NCI-H2196 treated with DMSO at 0.1 percent for 48 hours (cell line): ENCODE measurements around the gene TENM3.
"Not testable (repeated sequence)": the region's sequence is repeated elsewhere in the genome, so short reads cannot be mapped to it uniquely, and the experiment has no call there.

Experiments used
- DNase-seq: peaks from one replicate; lab custom pipeline; 2025; ENCODE audit not compliant: unreplicated experiment; lab: John Stamatoyannopoulos, UW

Gene TENM3

DNA sequence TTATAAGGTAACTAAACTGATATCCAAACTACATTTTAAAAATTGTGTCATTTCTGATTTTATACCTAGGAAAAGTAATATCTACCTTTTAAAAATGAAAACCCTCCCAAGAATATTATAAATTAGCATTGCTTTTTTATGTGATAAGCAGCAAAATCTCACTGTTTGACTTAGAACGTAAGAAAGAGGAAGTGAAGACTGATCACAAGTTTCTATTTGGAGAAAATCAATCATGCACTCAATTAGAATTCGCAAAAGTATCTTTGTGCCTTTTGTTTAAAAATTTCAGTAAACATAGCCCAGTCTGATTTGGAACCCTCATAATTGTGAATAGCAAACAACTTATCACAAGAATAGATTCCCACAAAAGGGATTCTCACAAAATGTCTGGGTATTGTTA lies 142.7 kb downstream of the TENM3 start:
- no peak for DNase-seq

DNA sequence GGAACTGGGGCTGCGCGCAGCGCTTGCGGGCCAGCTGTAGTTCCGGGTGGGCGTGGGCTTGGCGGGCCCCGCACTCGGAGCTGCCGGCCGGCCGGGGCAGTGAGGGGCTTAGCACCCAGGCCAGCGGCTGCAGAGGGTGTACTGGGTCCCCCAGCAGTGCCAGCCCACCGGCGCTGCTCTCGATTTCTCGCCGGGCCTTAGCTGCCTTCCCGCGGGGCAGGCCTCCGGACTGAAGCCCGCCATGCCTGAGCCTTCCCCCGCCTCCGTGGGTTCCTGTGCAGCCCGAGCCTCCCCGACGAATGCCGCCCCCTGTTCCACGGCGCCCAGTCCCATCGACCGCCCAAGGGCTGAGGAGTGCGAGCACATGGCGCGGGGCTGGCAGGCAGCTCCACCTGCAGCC lies 143.4 kb downstream of the TENM3 start:
- DNase-seq: not testable (repeated sequence)

DNA sequence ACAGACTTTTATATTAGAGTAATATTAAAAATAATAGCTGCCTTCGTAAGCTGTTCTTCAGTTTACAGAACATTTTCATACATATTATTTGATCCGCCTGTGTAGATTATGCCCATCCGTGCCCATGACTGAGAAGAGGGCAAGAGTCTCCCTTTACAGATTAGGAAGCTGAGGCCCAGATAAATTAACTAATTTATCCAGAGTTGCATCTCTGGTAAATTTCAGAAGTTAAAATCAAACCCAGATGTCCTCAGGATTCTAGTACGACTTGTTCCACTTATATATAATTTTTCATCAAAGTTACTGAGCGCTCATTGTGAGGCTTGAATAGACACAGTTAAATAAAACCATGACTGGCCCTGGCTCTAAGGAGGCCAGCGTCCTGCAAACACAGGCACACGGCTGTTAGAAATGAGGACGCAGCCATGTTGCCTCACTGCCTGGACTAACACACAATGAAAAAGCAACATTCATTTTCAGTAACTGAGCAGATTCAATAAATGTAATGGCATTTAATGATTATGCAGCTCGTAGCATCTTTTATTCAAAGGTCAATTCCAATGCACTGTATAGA lies 148.0 kb downstream of the TENM3 start:
- no peak for DNase-seq

DNA sequence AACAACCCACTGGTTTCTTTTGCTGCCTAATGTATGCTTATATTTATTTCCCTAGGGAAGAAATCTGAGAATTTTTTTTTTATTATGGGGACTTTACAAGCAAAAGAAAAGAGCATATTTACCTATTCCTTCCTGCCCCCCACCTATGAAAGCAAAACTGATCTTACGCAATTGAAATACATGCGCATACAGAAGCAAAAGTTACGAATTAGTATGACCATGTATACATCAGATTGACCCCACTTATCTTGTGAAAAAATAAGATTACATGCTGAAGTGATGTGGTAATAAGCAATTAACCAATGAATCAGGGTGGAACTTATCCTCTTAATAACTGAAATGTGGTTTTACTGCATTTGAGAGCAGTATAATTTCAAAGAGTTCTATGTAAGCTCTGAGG lies 151.0 kb downstream of the TENM3 start:
- DNase-seq: no peak

DNA sequence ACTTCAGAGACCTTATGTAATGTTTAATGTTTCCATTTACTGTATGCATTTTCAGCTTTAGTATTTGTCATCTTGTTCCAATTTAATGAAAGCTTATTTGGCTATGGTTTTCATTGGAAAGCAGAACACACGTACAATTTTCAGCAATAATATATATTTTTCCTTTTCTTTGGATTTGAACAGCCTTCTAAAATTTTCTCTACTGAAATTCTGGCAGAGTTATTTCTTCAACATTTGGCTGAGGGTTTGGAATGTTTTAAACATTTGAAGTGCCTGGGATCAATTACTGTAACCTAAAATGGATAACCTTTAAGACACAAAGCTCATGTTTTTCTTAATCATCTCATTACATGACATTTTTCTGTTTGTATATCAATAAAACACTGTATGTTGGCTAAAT lies 156.9 kb downstream of the TENM3 start:
- DNase-seq: no peak

DNA sequence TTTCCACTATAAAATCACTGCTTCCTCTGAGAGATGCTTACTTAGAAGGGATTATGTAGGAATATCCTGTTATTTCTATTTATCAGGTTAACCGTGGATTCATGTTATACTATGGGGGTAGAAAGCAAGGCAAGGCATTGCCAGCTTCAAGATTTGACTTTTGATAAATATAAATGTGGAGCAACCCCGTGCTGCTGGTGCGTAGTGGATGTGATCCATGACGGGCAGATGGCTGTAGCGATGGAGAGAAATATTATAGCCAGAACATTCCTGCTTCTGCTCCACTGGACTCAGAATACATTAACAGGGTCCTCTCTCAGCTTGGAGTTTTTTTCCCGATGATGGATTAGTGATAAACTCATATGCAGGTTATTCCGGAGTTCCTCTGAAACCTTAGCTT lies 157.6 kb downstream of the TENM3 start:
- no peak for DNase-seq

DNA sequence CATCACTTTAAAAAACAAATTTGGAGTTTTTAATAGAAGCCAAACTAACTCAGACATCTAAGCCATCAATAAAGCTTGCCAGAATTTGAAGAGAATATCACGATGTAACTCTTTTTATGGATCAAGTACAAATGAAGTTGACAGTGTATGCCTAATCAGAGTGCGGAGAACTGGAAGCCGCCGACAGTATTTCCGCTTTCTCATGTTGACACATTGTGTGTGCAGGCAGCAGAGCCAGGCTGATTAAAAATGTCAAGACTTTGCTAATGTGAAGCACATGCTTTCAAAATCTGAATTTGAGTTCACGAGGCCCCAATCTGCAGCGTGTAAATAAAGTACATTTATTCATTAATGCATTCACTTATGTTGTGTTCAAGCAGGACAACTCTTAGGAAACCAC lies 161.2 kb downstream of the TENM3 start:
- DNase-seq: no peak

DNA sequence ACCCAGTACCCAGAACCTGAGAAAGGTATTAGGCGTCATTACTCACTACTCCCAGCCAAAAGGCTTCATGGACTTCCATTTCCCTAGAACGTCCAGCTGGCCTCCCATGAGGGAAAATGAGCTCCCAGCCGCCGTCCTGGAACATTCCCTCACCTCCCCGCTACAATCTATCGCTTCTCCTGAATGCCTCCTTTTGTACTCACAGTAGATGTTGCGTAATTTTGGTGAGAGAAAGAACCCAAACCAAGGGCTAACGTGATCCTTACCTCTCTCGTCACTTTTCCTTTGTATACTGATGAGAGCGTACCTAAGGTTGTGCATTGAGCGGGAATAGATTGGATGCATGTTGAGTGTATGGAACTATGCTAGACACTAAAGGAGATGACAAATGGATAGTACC lies 161.9 kb downstream of the TENM3 start:
- no peak for DNase-seq

DNA sequence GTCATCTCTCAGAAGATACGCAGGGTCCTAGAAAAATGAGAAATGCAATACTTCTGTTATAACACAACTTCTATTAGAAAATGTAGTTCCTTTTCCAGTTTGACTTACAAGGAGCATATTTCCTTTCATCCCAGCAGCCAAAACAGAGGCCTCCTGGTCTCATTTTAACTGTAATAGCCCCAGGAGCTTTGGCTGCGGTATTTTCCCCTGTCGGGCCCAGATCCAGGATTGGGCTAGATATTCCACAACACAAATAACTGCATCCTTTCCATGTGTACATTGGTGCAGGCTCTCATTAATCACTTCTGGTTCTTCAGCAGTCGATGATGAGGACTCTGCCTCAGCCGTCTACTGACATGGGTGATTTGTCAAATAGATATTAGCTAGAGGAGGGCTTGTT lies 166.1 kb downstream of the TENM3 start:
- DNase-seq: no peak

DNA sequence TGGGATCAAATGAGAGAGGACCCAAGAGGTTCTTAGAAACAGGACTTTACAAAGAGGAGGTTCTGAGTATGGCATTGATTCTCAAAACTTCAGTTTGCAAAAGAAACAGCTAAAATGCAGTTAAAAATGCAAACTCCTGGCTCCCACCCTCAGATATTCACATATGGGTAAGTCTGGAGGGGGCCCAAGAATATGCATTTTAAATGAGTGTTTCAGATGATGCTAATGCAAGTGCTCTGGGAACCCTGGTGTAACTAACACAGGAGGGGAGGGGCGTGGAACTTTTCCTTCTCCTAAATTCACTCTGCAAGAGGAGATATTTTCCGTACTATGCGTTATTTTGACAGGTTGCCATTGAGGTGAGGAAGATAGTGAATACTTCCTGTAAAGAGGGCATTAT lies 168.2 kb downstream of the TENM3 start:
- no peak for DNase-seq

DNA sequence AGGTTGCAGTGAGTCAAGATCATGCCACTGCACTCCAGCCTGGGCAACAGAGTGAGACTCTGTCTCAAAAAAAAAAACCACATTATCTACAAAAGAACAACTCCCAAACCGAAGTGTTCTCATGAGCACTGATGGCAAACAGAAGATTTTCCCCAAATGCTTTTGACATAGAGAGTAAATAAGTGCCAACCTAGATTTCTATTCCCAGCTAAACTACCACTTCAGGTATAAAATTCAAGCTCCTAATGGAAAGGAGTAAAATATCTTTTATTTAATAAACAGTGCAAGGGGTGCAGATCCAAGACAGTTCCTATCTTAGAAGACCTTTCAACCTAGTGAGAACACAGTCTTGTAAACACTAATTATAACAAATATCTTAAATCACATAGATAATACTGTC lies 170.3 kb downstream of the TENM3 start:
- no peak for DNase-seq

DNA sequence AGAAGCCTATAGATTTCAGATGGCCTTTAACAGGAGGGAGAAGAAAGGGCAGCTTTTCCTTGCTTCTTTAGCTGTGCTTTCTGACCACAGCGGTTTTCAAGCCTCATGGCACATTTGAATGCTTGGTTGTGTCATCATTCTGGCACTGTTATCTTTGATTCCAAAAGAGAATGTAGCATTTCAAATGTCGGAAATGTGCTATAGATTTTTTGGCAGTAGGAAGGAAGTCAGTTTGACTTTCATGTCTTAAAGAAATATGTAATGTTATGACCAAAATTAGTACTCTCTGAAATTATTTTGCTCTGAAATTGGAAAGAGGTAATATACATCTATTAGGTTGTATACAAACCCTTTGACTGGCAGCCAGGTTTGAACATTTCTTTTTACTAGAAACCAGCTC lies 171.9 kb downstream of the TENM3 start:
- DNase-seq: no peak

DNA sequence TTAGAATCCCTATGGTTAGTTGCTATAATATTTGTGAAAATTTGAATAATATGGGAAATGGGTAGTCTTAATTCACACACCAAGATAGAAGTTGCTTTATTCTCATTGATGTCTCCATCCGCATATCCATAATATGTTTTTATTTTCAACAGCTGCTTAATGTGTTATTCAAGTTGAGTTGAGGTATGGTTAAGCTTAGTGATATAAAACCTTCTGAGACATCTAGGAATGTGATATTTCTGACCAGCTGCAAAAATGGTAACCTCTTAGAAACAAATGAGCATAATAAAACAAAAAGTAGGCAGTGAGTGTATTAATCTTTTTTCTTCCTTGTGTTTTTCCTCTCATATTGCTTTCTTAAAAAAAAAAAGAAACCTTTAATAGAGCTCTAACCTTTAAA lies 172.9 kb downstream of the TENM3 start:
- no peak for DNase-seq

DNA sequence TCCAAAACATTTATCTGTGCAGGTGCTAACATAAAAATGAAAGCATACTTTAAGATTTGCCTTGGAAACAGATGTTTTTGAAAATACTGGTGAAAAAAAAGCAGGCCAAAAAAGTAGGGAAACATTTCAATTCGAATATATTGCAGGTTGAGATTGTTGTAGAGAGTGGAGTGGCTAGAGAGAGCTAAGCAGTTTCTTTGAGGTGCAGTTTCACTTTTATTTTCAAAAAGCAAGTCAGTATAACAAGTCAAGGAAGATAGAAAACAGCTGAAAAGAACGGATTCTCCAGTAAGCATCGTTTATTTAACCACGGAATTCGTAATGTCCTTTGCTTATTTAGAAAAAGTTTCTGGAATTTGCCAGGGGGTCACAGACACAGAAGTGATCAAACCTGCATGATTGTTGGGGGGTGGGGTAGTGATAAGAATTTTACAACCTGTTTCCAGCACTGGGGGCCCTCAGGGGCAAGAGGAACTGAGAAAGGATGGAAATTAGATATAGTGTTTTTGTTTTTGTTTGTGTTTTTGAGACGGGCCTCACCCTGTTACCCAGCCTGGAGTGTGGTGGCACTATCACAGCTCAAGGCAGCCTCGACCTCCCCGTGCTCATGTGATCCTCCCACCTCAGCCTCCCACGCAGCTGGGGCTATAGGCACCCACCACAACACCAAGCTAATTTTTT lies 175.0 kb downstream of the TENM3 start:
- no peak for DNase-seq

DNA sequence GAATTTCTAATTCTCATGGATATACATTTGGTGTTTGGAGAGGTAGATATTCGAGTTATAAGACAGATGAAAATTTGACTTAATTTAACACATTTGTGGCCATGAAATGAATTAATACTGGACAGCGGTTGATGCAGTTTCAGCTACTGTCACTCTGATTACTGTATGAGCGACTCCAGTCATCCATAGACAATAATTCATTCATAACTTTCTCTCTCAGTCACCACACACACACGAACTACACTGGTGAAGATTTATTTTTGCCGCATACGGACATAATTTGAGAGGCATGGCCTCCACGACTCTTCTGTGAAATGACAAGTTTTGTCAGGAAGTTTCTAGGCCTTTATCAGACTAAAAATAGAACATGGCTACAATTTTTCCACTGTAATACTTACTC lies 177.0 kb downstream of the TENM3 start:
- no peak for DNase-seq

DNA sequence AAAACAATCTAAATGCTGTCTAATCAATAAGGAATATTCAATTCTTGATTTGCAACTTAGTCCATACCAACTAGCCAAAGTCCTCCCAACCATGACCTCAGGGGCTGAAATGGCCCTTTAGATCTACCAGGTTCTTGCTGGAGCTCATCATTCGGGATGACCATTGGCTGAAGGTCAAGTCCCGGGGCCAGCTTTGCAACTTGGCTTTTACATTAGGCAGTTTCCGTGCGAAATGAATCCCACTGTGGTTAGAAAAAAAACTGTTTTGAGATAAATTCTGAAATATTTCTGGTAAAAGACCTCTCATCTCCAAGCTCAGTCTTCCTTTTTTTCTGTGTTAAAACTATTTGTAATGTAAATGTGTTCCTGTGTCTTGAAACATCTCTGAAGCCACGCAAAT lies 178.6 kb downstream of the TENM3 start:
- no peak for DNase-seq

DNA sequence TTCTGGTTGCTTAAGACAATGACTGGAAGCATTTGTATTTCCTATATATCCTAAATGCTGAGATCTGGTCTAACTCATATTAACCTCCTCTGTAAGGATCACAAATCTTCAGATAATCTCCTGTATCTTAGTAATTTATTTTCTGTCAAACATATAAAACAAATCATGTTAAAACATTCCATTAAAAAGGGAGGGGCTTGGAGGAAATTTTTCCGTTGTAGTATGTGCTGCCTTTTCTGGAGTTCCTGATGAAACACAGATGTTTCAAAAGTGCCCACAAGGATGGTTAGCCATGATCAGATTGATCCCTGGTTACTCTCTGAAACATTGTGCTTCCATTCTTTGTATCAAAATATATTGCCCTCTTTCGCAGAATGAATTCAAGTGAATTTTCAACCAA lies 182.1 kb downstream of the TENM3 start:
- no peak for DNase-seq

DNA sequence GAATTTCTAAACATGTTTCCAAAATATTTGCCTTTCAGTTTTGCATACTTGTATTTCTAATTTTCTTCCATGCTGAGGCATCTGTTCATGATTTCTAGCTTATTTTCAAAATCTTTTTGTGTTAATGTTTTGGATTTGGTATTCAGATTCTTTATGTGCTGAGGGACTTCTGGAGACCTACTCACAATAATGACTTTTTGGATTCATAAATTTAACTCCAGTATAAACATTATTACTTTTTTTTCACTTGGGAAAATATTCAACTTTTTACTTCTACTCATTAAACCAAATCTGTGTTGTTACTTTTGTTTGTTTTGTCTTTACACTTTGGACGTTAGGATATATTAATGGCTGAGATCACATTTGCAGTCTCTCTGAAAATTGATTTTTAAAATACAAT lies 183.7 kb downstream of the TENM3 start:
- DNase-seq: no peak

DNA sequence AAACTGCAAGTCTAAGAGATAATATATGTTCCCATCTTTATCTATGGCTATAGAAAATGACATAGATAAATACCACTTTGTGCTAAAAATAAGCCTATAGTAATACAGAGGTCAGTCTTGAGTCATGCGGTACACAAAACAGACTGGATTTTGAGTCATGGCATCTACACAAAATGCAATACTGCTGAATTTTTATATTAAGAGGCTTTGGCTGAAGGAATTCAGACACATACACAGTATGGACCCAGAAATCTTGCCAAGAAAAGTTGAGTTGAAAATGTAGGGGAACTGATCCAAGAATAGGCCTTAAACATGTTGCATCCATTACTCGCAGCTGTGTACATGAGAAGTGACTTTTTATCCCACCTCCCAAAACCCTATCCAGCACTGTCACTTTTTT lies 184.4 kb downstream of the TENM3 start:
- no peak for DNase-seq

DNA sequence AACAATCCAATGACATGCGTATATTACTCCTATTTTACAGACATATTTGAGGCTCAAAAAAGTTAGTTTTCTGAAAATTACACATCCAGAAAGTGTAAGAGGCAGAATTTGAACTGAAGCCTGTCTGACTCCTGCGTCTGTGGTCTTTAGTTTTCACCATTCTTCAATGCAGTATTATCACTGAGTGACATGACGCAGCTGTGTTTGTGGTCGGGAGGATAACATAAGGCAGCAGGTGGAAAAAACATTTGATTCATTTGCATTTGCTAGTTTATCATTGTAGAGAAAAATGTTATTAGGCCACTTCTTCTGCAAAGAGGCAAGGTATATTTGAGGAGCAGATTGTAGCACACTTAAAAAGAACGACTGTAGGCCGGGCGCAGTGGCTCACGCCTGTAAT lies 186.7 kb downstream of the TENM3 start:
- DNase-seq: no peak

DNA sequence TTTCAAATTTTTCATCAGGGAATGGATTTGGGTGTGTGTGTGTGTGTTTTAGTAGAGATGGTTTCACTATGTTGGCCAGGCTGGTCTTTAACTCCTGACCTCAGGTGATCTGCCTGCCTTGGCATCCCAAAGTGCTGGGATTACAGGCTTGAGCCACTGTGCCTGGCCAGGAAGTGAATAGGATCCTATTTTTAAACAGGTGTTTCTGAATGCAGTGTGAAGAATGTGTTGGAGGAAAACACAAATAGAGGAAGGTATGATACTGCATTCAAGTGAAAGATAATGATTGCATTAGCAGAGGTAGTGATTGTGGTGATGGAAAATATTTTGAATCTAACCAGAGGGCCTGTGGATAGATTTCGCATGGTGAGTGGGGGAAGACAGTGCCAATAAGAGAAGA lies 189.6 kb downstream of the TENM3 start:
- DNase-seq: no peak

DNA sequence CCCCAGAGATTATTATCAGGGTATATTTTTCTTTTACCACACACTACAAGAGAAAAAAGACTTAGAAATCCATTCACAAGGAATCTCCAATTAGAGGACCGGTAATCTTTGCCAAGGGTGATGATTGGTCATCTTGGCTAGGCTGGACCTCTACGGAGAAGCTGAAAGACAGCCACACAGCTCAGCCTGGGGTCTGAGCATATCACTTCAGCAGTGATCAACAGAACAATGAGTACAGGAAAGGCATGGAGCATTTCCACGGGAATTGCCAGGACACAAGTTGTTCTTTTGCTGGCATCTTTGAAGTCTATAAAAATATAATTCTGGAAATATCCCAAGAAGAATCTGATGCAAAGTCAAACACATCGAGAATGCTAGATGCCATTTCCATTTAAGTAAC lies 191.5 kb downstream of the TENM3 start:
- no peak for DNase-seq

DNA sequence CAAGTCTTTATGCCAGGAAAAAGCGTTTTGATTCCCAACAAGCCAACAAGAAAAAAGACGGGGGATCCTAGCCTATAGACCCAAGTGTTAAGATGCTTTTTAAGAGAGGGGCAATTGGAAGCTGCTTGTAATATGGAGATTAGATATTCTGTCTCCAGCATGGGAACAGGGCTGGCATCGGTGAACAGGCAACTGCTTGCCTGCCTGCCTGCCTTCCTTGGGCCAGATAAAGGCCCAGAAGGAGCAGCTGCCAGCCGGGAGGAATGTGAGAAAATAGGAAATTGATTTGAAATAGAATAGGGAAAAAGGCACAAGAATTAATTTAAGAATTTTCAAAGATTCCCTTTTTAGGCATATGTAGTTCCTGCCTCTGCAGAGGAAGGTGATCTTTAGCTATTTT lies 192.2 kb downstream of the TENM3 start:
- DNase-seq: no peak
